Measurements from ENCODE around the gene GUSB.

DNA sequence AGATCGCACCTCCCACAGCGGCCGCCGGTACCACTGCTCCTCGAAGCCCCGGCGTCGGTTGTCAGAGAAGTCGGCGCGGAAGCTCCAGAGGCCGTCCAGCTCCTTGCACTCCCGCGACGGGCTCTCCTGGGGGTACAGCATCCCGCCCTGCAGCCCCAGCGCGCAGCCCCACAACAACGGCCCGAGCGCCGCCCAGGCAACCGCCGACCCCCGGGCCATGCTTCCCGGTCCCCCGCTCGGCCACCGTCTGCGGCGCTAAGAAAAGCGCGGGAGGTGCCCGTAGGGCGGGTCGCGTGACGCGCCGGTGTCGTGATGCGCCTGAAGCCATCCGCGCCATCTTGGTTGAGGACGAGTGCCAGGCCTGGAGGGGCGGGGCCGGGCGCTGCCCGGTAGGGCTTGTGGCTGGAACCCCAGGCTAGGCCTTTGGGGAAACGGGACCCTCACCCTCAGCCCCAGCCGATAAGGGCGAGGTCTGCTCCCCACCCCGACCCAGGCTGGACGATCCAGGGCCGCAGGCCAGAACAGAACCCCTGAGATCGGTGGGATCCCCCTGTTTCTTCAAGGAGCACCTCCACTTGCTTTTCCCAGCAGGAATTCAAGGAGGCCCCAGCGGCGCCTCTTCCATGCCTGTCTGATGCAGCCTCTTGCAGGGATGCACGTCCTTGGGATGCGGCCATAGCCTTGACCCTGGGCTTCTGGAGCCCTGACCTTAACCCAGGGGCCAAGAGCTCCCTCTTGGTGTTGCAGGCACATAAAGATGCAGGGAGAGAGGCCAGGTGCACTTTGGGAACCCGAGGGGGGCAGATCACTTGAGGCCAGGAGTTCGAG, at the start of gene GUSB:
- no peak for TF ChIP-seq CHD2 (IDR thresholded peaks at IDR 0.05; ENCODE audit: low read length, partially characterized antibody)
- TF ChIP-seq, protein P1, sequence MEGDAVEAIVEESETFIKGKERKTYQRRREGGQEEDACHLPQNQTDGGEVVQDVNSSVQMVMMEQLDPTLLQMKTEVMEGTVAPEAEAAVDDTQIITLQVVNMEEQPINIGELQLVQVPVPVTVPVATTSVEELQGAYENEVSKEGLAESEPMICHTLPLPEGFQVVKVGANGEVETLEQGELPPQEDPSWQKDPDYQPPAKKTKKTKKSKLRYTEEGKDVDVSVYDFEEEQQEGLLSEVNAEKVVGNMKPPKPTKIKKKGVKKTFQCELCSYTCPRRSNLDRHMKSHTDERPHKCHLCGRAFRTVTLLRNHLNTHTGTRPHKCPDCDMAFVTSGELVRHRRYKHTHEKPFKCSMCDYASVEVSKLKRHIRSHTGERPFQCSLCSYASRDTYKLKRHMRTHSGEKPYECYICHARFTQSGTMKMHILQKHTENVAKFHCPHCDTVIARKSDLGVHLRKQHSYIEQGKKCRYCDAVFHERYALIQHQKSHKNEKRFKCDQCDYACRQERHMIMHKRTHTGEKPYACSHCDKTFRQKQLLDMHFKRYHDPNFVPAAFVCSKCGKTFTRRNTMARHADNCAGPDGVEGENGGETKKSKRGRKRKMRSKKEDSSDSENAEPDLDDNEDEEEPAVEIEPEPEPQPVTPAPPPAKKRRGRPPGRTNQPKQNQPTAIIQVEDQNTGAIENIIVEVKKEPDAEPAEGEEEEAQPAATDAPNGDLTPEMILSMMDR (IDR thresholded peaks at IDR 0.05): no peak
- no peak for TF ChIP-seq RXRA (IDR thresholded peaks at IDR 0.05; ENCODE audit: borderline replicate concordance, low read depth)
- TF ChIP-seq GABPA (IDR thresholded peaks at IDR 0.05; ENCODE audit: low read depth): peak; percentile 48
- peak; percentile 48; the same call in 1 of the 2 replicates for TF ChIP-seq TCF12 (IDR thresholded peaks at IDR 0.05)
- TF ChIP-seq, protein P2, sequence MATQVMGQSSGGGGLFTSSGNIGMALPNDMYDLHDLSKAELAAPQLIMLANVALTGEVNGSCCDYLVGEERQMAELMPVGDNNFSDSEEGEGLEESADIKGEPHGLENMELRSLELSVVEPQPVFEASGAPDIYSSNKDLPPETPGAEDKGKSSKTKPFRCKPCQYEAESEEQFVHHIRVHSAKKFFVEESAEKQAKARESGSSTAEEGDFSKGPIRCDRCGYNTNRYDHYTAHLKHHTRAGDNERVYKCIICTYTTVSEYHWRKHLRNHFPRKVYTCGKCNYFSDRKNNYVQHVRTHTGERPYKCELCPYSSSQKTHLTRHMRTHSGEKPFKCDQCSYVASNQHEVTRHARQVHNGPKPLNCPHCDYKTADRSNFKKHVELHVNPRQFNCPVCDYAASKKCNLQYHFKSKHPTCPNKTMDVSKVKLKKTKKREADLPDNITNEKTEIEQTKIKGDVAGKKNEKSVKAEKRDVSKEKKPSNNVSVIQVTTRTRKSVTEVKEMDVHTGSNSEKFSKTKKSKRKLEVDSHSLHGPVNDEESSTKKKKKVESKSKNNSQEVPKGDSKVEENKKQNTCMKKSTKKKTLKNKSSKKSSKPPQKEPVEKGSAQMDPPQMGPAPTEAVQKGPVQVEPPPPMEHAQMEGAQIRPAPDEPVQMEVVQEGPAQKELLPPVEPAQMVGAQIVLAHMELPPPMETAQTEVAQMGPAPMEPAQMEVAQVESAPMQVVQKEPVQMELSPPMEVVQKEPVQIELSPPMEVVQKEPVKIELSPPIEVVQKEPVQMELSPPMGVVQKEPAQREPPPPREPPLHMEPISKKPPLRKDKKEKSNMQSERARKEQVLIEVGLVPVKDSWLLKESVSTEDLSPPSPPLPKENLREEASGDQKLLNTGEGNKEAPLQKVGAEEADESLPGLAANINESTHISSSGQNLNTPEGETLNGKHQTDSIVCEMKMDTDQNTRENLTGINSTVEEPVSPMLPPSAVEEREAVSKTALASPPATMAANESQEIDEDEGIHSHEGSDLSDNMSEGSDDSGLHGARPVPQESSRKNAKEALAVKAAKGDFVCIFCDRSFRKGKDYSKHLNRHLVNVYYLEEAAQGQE (IDR thresholded peaks at IDR 0.05; ENCODE audit: low read depth, low read length): peak; percentile 81
- TF ChIP-seq JUND (IDR thresholded peaks at IDR 0.05): no peak
- TF ChIP-seq POLR2AphosphoS5 (IDR thresholded peaks at IDR 0.05; ENCODE audit: low read depth, low read length): peak; percentile 86
- peak; percentile 18; the same call in 1 of the 2 replicates for TF ChIP-seq SMC3 (IDR thresholded peaks at IDR 0.05; ENCODE audit: low read depth, low read length)
- TF ChIP-seq, protein P3, sequence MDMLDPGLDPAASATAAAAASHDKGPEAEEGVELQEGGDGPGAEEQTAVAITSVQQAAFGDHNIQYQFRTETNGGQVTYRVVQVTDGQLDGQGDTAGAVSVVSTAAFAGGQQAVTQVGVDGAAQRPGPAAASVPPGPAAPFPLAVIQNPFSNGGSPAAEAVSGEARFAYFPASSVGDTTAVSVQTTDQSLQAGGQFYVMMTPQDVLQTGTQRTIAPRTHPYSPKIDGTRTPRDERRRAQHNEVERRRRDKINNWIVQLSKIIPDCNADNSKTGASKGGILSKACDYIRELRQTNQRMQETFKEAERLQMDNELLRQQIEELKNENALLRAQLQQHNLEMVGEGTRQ (IDR thresholded peaks at IDR 0.05; ENCODE audit: borderline replicate concordance, low read depth, low read length): no peak; the same call in 1 of the 2 replicates
- TF ChIP-seq, protein P4, sequence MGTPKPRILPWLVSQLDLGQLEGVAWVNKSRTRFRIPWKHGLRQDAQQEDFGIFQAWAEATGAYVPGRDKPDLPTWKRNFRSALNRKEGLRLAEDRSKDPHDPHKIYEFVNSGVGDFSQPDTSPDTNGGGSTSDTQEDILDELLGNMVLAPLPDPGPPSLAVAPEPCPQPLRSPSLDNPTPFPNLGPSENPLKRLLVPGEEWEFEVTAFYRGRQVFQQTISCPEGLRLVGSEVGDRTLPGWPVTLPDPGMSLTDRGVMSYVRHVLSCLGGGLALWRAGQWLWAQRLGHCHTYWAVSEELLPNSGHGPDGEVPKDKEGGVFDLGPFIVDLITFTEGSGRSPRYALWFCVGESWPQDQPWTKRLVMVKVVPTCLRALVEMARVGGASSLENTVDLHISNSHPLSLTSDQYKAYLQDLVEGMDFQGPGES (IDR thresholded peaks at IDR 0.05; ENCODE audit: low read depth, low read length): no peak
- TF ChIP-seq NRF1 (IDR thresholded peaks at IDR 0.05; ENCODE audit: low read depth, low read length): peak; percentile 49; the same call in 1 of the 2 replicates
